K562 (cell line): ENCODE results near the gene DHCR7. TPM values are rescaled to one million over a fixed set of nuclear protein-coding genes. Genes with fewer than 3 reads are reported as not detected.

ENCODE experiments used
- ATAC-seq: fragments of 200-7000 bp; cut with Tn5 transposase; 3 replicates; pipeline ENCODE4 v1.9.1; 2020; ENCODE audit warnings: moderate library complexity
- BruUV-seq: library from RNA; stranded (reverse); fragments of 400-500 nt; replicated peaks from 2 replicates; lab custom pipeline; 2021; lab: Mats Ljungman, UMichigan
- CTCF ChIA-PET: fragments of 300-600 bp; formaldehyde crosslinking; extraction: SDS; loops from one replicate; lab custom pipeline; 2021; ENCODE audit warnings: low intra/inter-chr PET ratio; lab: Yijun Ruan, JAX
- POLR2A ChIA-PET: fragments of 300-600, 350-650 bp; sonication (Branson Sonifier 250); formaldehyde crosslinking; extraction: SDS; loops from one replicate; lab custom pipeline; 2021; ENCODE audit warnings: antibody characterized with exemption, inconsistent platforms; lab: Yijun Ruan, JAX
- DNase-seq, 4 experiments: peaks; one replicate each; pipeline versions ENCODE4 v3.0.0 to v3.0.0-alpha.2; 2011 to 2018; ENCODE audit warnings: low spot score in 3 of 4, mixed read lengths in 3 of 4; ENCODE audit errors: extremely low read depth in 1 of 4
- FAIRE-seq: peaks from 2 replicates; lab custom pipeline; 2011; peaks lifted over from hg19 to GRCh38; lab: Jason Lieb, UNC
- H2AFZ ChIP-seq: 2 replicates; pipeline ENCODE4 v1.6.0; 2011; ENCODE audit warnings: low read depth, low read length, control low read depth, inconsistent platforms
- H3K27ac ChIP-seq: fragments of 200-600 bp; 3 replicates; pipeline ENCODE4 v1.8.0; 2011; ENCODE audit warnings: low read depth, mild to moderate bottlenecking, control low read depth, inconsistent platforms, low read length, moderate library complexity, mixed read lengths; ENCODE audit errors: extremely low read depth
- H3K27me3 ChIP-seq, 2 experiments: fragments of 300-600 bp in 1 of 2; 2 replicates in 1 of 2; 3 replicates in 1 of 2; pipeline versions ENCODE4 v1.6.0 to v1.8.0; 2011; ENCODE audit warnings: inconsistent platforms in 2 of 2, low read length in 2 of 2, mild to moderate bottlenecking in 1 of 2, mixed read lengths in 1 of 2, moderate library complexity in 1 of 2; ENCODE audit not compliant: control insufficient read depth in 2 of 2, insufficient read depth in 2 of 2
- H3K36me3 ChIP-seq: fragments of 300-600 bp; 3 replicates; pipeline ENCODE4 v1.8.0; 2011; ENCODE audit warnings: mild to moderate bottlenecking, low read length, inconsistent platforms; ENCODE audit not compliant: control insufficient read depth, insufficient read depth
- H3K4me1 ChIP-seq, 2 experiments: fragments of 200-600 bp in 1 of 2; replicated peaks in 1 of 2; 2 replicates in 1 of 2; 3 replicates in 1 of 2; pipeline versions ENCODE4 v1.5.1 to v1.8.0; 2011; ENCODE audit warnings: inconsistent platforms in 2 of 2, low read length in 2 of 2, mild to moderate bottlenecking in 1 of 2, mixed read lengths in 1 of 2, moderate library complexity in 1 of 2; ENCODE audit not compliant: control insufficient read depth in 2 of 2, insufficient read depth in 2 of 2
- H3K4me2 ChIP-seq: 2 replicates; pipeline ENCODE4 v1.6.1; 2011; ENCODE audit warnings: low read length, control low read depth, inconsistent platforms, mixed read lengths; ENCODE audit not compliant: insufficient read depth
- H3K4me3 ChIP-seq: fragments of 200-600 bp; sonication (generic), shearing (Covaris generic); 2 replicates; pipeline ENCODE4 v1.5.1; 2016; ENCODE audit warnings: control low read depth, inconsistent platforms
- H3K79me2 ChIP-seq: fragments of 200-600 bp; 3 replicates; pipeline ENCODE4 v1.8.0; 2011; ENCODE audit warnings: low read length, inconsistent platforms; ENCODE audit not compliant: control insufficient read depth, insufficient read depth
- H3K9ac ChIP-seq, 2 experiments: 2 replicates each; pipeline versions ENCODE4 v1.6.0 to v1.6.1; 2011; ENCODE audit warnings: low read depth in 2 of 2, low read length in 2 of 2, control low read depth in 1 of 2, inconsistent platforms in 1 of 2, mild to moderate bottlenecking in 1 of 2, mixed read lengths in 1 of 2; ENCODE audit not compliant: insufficient read depth in 1 of 2
- H3K9me1 ChIP-seq: one replicate; pipeline ENCODE4 v1.6.0; 2011; ENCODE audit warnings: inconsistent platforms, mild to moderate bottlenecking, low read length, moderate library complexity; ENCODE audit not compliant: control insufficient read depth, insufficient read depth
- H3K9me3 ChIP-seq: replicated peaks from 2 replicates; pipeline ENCODE4 v1.5.1; 2011; ENCODE audit warnings: low read depth, low read length, inconsistent platforms; ENCODE audit not compliant: control insufficient read depth, insufficient read depth
- H4K20me1 ChIP-seq: replicated peaks from 2 replicates; pipeline ENCODE4 v1.6.1; 2011; ENCODE audit warnings: low read length, inconsistent platforms, mixed read lengths; ENCODE audit not compliant: control insufficient read depth, insufficient read depth
- CBX8 ChIP-seq: fragments of 200-600 bp; sonication (generic); IDR thresholded peaks from 2 replicates; pipeline ENCODE4 v1.6.1; 2012; ENCODE audit warnings: borderline replicate concordance, mixed run types, low read depth, mild to moderate bottlenecking, moderate library complexity, mixed read lengths, low read length, control low read depth, inconsistent platforms; ENCODE audit not compliant: poor library complexity, severe bottlenecking; ENCODE audit errors: extremely low read depth
- CHD2 ChIP-seq: IDR thresholded peaks from 2 replicates; pipeline ENCODE4 v1.6.1; 2011; ENCODE audit warnings: low read depth, low read length
- CTCFL ChIP-seq: IDR thresholded peaks from 2 replicates; pipeline ENCODE4 v1.6.1; 2011; ENCODE audit warnings: borderline replicate concordance, low read depth, mild to moderate bottlenecking, moderate library complexity, low read length; ENCODE audit not compliant: insufficient read depth, poor library complexity, severe bottlenecking
- FOXJ2 ChIP-seq: fragments of 200-800 bp; sonication (Bioruptor generic); IDR thresholded peaks from 2 replicates; pipeline ENCODE4 v1.6.1; 2016; ENCODE audit warnings: missing genetic modification characterization, missing compliant biosample characterization
- HMGXB4 ChIP-seq: sonication (generic); formaldehyde crosslinking; IDR thresholded peaks from 2 replicates; pipeline ENCODE4 v1.8.1; 2023; ENCODE audit warnings: mild to moderate bottlenecking, missing genetic modification reagents
- KLF10 ChIP-seq: fragments of 250-450 bp; sonication (Bioruptor Pico); IDR thresholded peaks from 2 replicates; pipeline ENCODE4 v1.6.1; 2021; ENCODE audit warnings: matching md5 sums
- LARP7 ChIP-seq: fragments of 450-650 bp; IDR thresholded peaks from 2 replicates; pipeline ENCODE4 v1.6.1; 2016
- MBD2 ChIP-seq: sonication (generic); IDR thresholded peaks from 2 replicates; pipeline ENCODE4 v1.6.1; 2016; ENCODE audit warnings: low read depth, borderline replicate concordance
- MCM2 ChIP-seq: fragments of 450-650 bp; IDR thresholded peaks from 2 replicates; pipeline ENCODE4 v1.6.1; 2017; ENCODE audit warnings: low read depth, mild to moderate bottlenecking
- NCOA6 ChIP-seq: fragments of 450-650 bp; IDR thresholded peaks from 2 replicates; pipeline ENCODE4 v1.6.1; 2017; ENCODE audit warnings: mild to moderate bottlenecking
- NR2C1 ChIP-seq, 2 experiments: fragments of 450-650 bp; IDR thresholded peaks; 2 replicates each; pipeline ENCODE4 v1.6.1; 2017; ENCODE audit warnings: mild to moderate bottlenecking in 2 of 2, antibody characterized with exemption in 1 of 2, inconsistent platforms in 1 of 2, missing compliant biosample characterization in 1 of 2, missing genetic modification characterization in 1 of 2
- RFX5 ChIP-seq: IDR thresholded peaks from 2 replicates; pipeline ENCODE4 v1.6.1; 2011; ENCODE audit warnings: low read depth, mild to moderate bottlenecking, improper control_type of control experiment, low read length
- SMARCB1 ChIP-seq: IDR thresholded peaks from 2 replicates; pipeline ENCODE4 v1.6.1; 2011; ENCODE audit warnings: improper control_type of control experiment, low read depth; ENCODE audit not compliant: insufficient read length
- STAG1 ChIP-seq: sonication (generic); formaldehyde crosslinking; IDR thresholded peaks from 2 replicates; pipeline ENCODE4 v1.5.0; 2020; ENCODE audit warnings: missing genetic modification reagents, borderline replicate concordance
- STAT5B ChIP-seq: fragments of 250-450 bp; sonication (Bioruptor Pico); IDR thresholded peaks from 2 replicates; pipeline ENCODE4 v1.8.0; 2021; ENCODE audit warnings: mild to moderate bottlenecking, inconsistent platforms
- USF2 ChIP-seq: sonication (generic); formaldehyde crosslinking; IDR thresholded peaks from 2 replicates; pipeline ENCODE4 v1.5.0; 2020; ENCODE audit warnings: missing genetic modification reagents
- ZNF408 ChIP-seq: fragments of 250-450 bp; sonication (Bioruptor Pico); IDR thresholded peaks from 2 replicates; pipeline ENCODE4 v1.4.0; 2020; ENCODE audit warnings: low read depth, mild to moderate bottlenecking, moderate library complexity
- WGBS: fragments of 100-300 bp; shearing (Covaris generic); methylation state at CpG from one replicate; pipeline ENCODE4 v1.1.6; 2016; ENCODE audit warnings: low coverage, mixed read lengths; ENCODE audit not compliant: insufficient coverage; ENCODE audit errors: missing lambda C conversion rate; 5-methylcytosine and 5-hydroxymethylcytosine counted together
- in situ Hi-C: fragments of 300-500 bp; cut with MboI; formaldehyde crosslinking; loops from 4 replicates; pipeline ENCODE4 v1.15.0; 2018; ENCODE audit warnings: inconsistent platforms, mixed read lengths
- intact Hi-C: fragments of 100-400 bp; cut with micrococcal nuclease; formaldehyde crosslinking; loops from 2 replicates; pipeline ENCODE4 v1.14.2; 2022
- polyA plus RNA-seq, 8 experiments: library from polyadenylated mRNA; depleted of rRNA in 4 of 8; stranded (reverse) in 5 of 8; unstranded in 3 of 8; fragments of >200 nt; fragmentation: Nextera tagmentation in 2 of 8; fragmentation: Illumina TruSeq in 1 of 8; extraction: Ambion mirVana in 2 of 8; extraction: Trizol in 1 of 8; gene quantifications; 2 replicates each; pipeline versions ENCODE4 v1.2.1 to v1.2.3, GENCODE V29; 2011 to 2014; ENCODE audit warnings: inconsistent platforms in 1 of 8, missing spikeins in 1 of 8
- total RNA-seq, 7 experiments: library from RNA; depleted of rRNA in 6 of 7; stranded (reverse); fragments of >200 nt in 6 of 7; fragmentation: Illumina TruSeq in 2 of 7; extraction: Trizol in 2 of 7; gene quantifications; 2 replicates each; pipeline versions ENCODE4 v1.2.1 to v1.2.3, GENCODE V29; 2011 to 2021; ENCODE audit warnings: low replicate concordance in 1 of 7

Gene DHCR7
- total and polyA plus RNA-seq, 9 of the 15 experiments (the other 6 are each of a cell fraction or from before 2014, with no cell fraction given): 8.4 to 192 (median 82.4) TPM

- Histone ChIP-seq H3K27ac (no peak overlapping the region), H3K27me3 (no peaks in the 10 kb centered on the region), H3K4me2 (no peak overlapping the region), H3K4me1 (peaks cover 0 to 5% of the 10 kb centered on the region in 2 experiments; a peak in 1 of 5 replicates), H3K79me2 (no peaks in the 10 kb centered on the region), H2AFZ (no peak overlapping the region), H3K4me3 (no peak overlapping the region), H3K9me3 (no peaks in the 10 kb centered on the region), H3K36me3 (peaks cover 52% of the 10 kb centered on the region; the same call in 2 of the 3 replicates), H4K20me1 (no peaks in the 10 kb centered on the region), H3K9me1 (no peaks in the 10 kb centered on the region), H3K9ac (no peak overlapping the region)
- FAIRE-seq (no peak), ATAC-seq (no peak), DNase-seq (no peak)
- ChIA-PET CTCF (no interaction called here), POLR2A (no interaction called here)
- intact Hi-C loops: no loop called here
- in situ Hi-C loops: no loop called here
- TF ChIP-seq HMGXB4 (CRISPR knock-in tag) (no peak), RFX5 (no peak), KLF10 (CRISPR knock-in tag) (no peak), NR2C1 (IDR thresholded peaks at IDR 0.05) (no peak), NR2C1 (tag; IDR thresholded peaks at IDR 0.05) (no peak), SMARCB1 (no peak), ZNF408 (no peak), CBX8 (no peak), CTCFL (no peak), STAT5B (CRISPR knock-in tag) (no peak), MCM2 (no peak), CHD2 (no peak), FOXJ2 (tag) (no peak), LARP7 (no peak), STAG1 (CRISPR knock-in tag) (no peak), MBD2 (no peak), USF2 (no peak), NCOA6 (no peak)
- WGBS: 95% methylated on average over 19 of the region's 27 CpGs
- BruUV-seq: no TSS peak
These were observed 26.1 kb upstream of the DHCR7 start for GRCh38 chr11:71474141-71474770.
